HG02763 (cell line): Measurements from ENCODE around the gene DGKE.

Source experiments
- ATAC-seq: cut with Tn5 transposase; IDR thresholded peaks from one replicate; pipeline ENCODE4 v1.9.1; 2021; ENCODE audit warnings: mild to moderate bottlenecking, moderate library complexity; ENCODE audit not compliant: unreplicated experiment

Gene DGKE

GRCh38 chr17:56887552-56888467, 53.9 kb downstream of the DGKE start:
- no peak for ATAC-seq

- ATAC-seq, result no peak
Measured at GRCh38 chr17:56890390-56890789, 56.4 kb downstream of the DGKE start.

- ATAC-seq, result no peak
Measured at GRCh38 chr17:56890906-56891674, 57.1 kb downstream of the DGKE start.

GRCh38 chr17:56891751-56892150, 57.8 kb downstream of the DGKE start:
- ATAC-seq, result no peak

- no peak for ATAC-seq
Measured at GRCh38 chr17:56892333-56892732, 58.4 kb downstream of the DGKE start.

- no peak for ATAC-seq
Measured at GRCh38 chr17:56893503-56893902, 59.6 kb downstream of the DGKE start.

DNA sequence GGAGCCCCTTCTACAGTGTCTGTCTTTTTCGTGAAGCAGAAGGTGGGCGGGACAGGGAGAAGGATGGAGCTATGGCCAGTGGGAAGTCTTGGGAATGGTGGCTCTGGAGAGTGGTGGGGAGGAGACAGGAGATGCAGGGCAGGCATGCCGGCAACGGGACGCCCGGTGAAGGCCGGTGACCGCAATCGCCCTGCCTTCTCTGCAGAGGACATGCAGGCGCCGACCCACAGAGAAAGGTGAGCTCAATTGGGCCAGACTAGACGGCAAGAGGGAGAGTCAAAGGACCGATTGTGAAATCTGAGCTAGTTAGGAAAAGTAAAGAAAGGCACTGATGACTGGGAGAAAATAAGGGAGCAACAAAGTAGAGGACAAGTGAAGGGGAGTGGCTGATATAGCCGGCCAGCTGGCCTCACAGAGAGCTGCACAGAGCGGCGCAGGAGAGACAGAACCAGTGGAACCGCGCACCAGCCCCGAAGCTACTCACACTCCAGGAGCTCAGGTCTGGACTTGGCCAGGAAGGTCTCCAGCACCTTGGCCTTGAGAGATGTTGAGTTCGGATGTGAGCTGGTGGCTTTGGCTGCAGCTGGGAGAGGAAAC, 61.0 kb downstream of the DGKE start:
- no peak for ATAC-seq

- ATAC-seq, result no peak
Measured at GRCh38 chr17:56896217-56896967, 62.4 kb downstream of the DGKE start.

- no peak for ATAC-seq
Measured at GRCh38 chr17:56896968-56897359, 63.0 kb downstream of the DGKE start.

- ATAC-seq, result peak; percentile 42
Measured at GRCh38 chr17:56897646-56898424, 63.9 kb downstream of the DGKE start.

DNA sequence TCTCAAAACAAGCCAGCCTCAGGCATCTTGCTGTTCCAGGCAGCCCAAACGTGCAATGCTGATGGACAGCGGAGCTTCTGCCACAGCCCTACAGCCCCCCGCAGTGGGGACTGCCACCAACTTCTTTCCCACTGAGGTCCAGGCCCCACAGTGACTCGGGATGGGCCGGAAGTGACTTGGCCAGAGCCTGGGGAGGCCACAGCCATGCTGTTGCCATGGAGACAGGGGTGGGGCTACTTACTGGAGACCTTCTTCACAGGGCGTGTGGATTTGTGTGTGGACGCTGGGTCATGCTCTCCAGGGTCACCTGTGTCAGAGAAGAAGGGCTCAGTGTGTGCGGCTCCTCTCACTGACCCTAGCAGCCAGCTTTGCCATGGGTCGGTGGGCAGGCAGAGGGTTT, 64.9 kb downstream of the DGKE start:
- ATAC-seq, result no peak

GRCh38 chr17:56899403-56899802, 65.5 kb downstream of the DGKE start:
- no peak for ATAC-seq

DNA sequence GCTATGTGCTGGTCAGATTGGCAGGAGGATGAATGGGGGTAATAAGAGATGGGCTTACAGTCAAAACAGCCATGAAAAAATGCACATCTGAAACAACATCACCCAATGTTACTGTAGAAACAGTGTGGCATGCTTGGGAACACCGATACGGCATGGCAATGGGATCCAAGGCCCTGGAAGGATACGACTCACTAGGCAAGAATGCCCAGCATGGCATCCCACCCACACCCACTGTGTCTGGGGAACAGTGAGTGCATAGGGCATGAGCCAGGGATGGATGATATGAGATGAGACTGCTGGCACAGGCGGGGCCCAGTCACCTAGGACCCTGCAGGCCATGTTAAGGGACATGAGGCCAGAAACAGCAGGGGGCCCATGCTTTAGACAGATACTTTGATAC, 68.4 kb downstream of the DGKE start:
- ATAC-seq, result no peak

GRCh38 chr17:56903560-56903959, 69.6 kb downstream of the DGKE start:
- no peak for ATAC-seq

GRCh38 chr17:56908001-56908542, 74.1 kb downstream of the DGKE start:
- ATAC-seq, result peak; percentile 71

- no peak for ATAC-seq
Measured at GRCh38 chr17:56909742-56910508, 76.0 kb downstream of the DGKE start.

DNA sequence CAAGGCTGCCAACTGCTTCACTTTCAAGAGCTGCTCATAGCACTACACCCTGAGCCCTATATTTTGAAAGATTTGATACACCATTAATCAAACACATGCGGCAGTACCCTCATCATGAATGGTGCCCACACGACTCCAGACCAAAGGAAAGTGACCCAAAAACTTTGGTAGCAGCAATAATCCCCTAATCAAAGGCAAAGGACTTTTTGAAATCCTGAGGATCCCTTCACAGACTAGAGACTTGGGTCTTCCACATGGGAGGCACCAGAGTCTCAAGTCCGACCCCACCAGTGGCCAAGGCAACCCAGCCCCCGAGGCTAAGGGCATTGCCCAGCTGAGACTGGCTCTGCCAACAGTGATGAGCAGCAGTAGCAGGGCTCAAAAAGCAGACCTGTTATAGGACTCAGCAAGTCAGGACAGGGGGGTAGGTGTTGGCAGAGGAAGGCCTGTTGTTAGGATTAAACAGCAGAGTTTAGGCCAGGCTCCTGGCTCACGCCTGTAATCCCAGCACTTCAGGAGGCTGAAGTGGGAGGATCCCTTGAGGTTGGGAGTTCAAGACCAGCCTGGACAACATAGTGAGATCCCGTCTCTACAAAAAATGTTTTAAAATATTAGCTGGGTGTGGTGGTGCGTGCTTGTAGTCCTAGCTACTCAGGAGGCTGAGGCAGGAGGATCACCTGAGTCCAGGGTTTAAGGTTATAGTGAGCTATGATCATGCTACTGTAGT, 76.7 kb downstream of the DGKE start:
- ATAC-seq, result no peak
